Natural killer cell (primary cell): Measurements from ENCODE around the gene PPP1R10. TPM values are rescaled to one million over a fixed set of nuclear protein-coding genes. Genes with fewer than 3 reads are reported as not detected.
A peak's percentile ranks its signal among the peaks of the same experiment; 100 is the strongest.

Experiments
- ATAC-seq, 3 donors: fragments of 150-1000 bp in 2 of 3; fragments of 200-7000 bp in 1 of 3; cut with Tn5 transposase; 1 replicate in 1 of 3; 2 replicates in 2 of 3; pipeline ENCODE4 v1.10.0; 2021; ENCODE audit warnings: mild to moderate bottlenecking in 2 of 3, moderate library complexity in 2 of 3
- DNase-seq, 2 donors: peaks; one replicate each; pipeline versions ENCODE4 v3.0.0 to v3.0.0-alpha.2; 2013 to 2021; ENCODE audit warnings: mixed read lengths in 1 of 2
- H3K27ac ChIP-seq: one replicate; pipeline ENCODE4 v1.5.1; 2013; ENCODE audit warnings: mild to moderate bottlenecking, low read length
- H3K27me3 ChIP-seq: one replicate; pipeline ENCODE4 v1.6.1; 2013; ENCODE audit warnings: low read length; ENCODE audit not compliant: control insufficient read depth, insufficient read depth
- H3K36me3 ChIP-seq: one replicate; pipeline ENCODE4 v1.6.1; 2013; ENCODE audit warnings: low read length; ENCODE audit not compliant: control insufficient read depth, insufficient read depth
- H3K4me1 ChIP-seq: one replicate; pipeline ENCODE4 v1.6.1; 2013; ENCODE audit warnings: low read length; ENCODE audit not compliant: control insufficient read depth, insufficient read depth
- H3K4me3 ChIP-seq: one replicate; pipeline ENCODE4 v1.5.1; 2013; ENCODE audit warnings: low read length
- H3K9me3 ChIP-seq: one replicate; pipeline ENCODE4 v1.6.1; 2013; ENCODE audit warnings: low read length; ENCODE audit not compliant: control insufficient read depth, insufficient read depth
- H3K27ac Mint-ChIP-seq, 2 donors: one replicate each; pipeline ENCODE4 v1.8.0; 2022; ENCODE audit warnings: mild to moderate bottlenecking in 2 of 2, mixed read lengths in 2 of 2, moderate library complexity in 1 of 2
- H3K27me3 Mint-ChIP-seq, 2 donors: one replicate each; pipeline ENCODE4 v1.8.0; 2022; ENCODE audit warnings: low read depth in 2 of 2, mixed read lengths in 2 of 2
- H3K36me3 Mint-ChIP-seq: one replicate; pipeline ENCODE4 v1.8.0; 2022; ENCODE audit warnings: mixed read lengths
- H3K4me1 Mint-ChIP-seq, 2 donors: one replicate each; pipeline ENCODE4 v1.8.0; 2022; ENCODE audit warnings: mixed read lengths in 2 of 2
- H3K4me3 Mint-ChIP-seq: one replicate; pipeline ENCODE4 v1.8.0; 2022; ENCODE audit warnings: mild to moderate bottlenecking, moderate library complexity, mixed read lengths
- H3K9me3 Mint-ChIP-seq, 2 donors: one replicate each; pipeline ENCODE4 v1.8.0; 2022; ENCODE audit warnings: mixed read lengths in 2 of 2
- WGBS: methylation state at CpG from one replicate; pipeline ENCODE4 v1.1.7; 2013; ENCODE audit warnings: missing lambda C conversion rate; ENCODE audit not compliant: insufficient coverage; 5-methylcytosine and 5-hydroxymethylcytosine counted together
- intact Hi-C: fragments of 100-400 bp; cut with micrococcal nuclease; formaldehyde crosslinking; loops from one replicate; pipeline ENCODE4 v1.14.2; 2022
- total RNA-seq, 4 donors: library from RNA; stranded (reverse); fragments of 120-200 nt in 1 of 4; gene quantifications; one replicate each; pipeline versions ENCODE4 v1.2.3 to v1.2.4, GENCODE V29; 2013 to 2022
- TF ChIP-seq, protein P1 (sequence below): fragments of 200-600 bp; IDR thresholded peaks from one replicate; pipeline ENCODE4 v1.8.0; 2022; ENCODE audit warnings: antibody characterized with exemption

The PPP1R10 gene
- total RNA-seq, 3 donors from 2014 or later (not counting 1 experiment from before 2014, with no cell fraction given): 151 to 222 (median 174) TPM

DNA sequence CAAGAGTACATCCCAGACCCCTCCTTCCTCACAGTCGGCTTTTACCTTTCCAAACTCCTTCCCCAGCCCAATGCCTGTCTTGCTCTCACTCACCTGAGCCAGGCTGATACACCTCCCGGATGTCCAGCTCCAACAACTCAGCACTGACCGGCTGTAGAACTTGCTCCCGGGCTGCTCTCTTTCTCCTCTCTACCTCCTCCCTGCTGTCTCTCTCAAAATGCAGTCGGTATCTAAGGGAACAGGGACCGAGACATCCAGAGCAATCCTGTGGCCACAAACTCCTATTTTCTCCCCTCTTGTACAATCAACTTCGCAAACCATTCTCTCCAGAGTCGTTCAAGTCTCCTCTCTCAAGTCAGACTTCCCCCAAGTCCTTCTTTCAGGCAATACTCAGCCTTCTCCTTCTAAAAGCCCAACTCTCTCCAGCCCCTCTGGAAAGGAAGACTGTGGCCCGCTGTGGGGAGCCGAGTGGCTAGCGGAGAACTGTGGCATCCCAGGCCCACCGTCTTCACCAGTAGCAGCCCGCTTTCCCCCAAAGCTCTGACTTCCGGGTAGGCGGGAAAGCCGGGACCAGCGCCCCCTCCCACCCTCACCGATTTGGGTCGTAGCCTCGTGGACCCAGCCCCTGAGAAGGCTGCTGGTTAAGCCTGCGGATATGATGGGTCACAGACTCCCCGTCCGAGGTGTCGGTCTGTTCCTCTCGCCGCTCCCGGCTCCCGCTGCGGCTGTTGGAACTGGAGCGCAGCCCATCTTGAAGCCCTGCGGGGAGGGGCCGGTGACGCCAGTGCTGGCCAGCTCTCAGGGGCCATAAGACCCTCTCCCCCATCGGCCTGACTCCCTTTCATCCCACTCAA, 61.9 kb downstream of the PPP1R10 start:
- no peak for ATAC-seq
- H3K4me3 Mint-ChIP-seq: peak overlapping the region; percentile 98
- Histone ChIP-seq H3K36me3 (peaks cover 30% of the 10 kb centered on the region), H3K9me3 (no peaks in the 10 kb centered on the region), H3K4me3 (peak overlapping the region; percentile 64), H3K27ac (peak overlapping the region; percentile 97), H3K27me3 (no peaks in the 10 kb centered on the region), H3K4me1 (peaks cover 24% of the 10 kb centered on the region)
- no peaks in the 10 kb centered on the region for H3K27me3 Mint-ChIP-seq
- WGBS: 25% methylated on average over 34 of the region's 34 CpGs
- TF ChIP-seq, protein P1, sequence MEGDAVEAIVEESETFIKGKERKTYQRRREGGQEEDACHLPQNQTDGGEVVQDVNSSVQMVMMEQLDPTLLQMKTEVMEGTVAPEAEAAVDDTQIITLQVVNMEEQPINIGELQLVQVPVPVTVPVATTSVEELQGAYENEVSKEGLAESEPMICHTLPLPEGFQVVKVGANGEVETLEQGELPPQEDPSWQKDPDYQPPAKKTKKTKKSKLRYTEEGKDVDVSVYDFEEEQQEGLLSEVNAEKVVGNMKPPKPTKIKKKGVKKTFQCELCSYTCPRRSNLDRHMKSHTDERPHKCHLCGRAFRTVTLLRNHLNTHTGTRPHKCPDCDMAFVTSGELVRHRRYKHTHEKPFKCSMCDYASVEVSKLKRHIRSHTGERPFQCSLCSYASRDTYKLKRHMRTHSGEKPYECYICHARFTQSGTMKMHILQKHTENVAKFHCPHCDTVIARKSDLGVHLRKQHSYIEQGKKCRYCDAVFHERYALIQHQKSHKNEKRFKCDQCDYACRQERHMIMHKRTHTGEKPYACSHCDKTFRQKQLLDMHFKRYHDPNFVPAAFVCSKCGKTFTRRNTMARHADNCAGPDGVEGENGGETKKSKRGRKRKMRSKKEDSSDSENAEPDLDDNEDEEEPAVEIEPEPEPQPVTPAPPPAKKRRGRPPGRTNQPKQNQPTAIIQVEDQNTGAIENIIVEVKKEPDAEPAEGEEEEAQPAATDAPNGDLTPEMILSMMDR: no peak
- H3K36me3 Mint-ChIP-seq: peaks cover 19% of the 10 kb centered on the region
- H3K4me1 Mint-ChIP-seq: peaks cover 35 to 54% of the 10 kb centered on the region in 2 donors
- no peaks in the 10 kb centered on the region for H3K9me3 Mint-ChIP-seq
- H3K27ac Mint-ChIP-seq: peak overlapping the region; percentile 98 to 100
- DNase-seq: peak; percentile 38 to 54
- intact Hi-C loops: no loop called here

DNA sequence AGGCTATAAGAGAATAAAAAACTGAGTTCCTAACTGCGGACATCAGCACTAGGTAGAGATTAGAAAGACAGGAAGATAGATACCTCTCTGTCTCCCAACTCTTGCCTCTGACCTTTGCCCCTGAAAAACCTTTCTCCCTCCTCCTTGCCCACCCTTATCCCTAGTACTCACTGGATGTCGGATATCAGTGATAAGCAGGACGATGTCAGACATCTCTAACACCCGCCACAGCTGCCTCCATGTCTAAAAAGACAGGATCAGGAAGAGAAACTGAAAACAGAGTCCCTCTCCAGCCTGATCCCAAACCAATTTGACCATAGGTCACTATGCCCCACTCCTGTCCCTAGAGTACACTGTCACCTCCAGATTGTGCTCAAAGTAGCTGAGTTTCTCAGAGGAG, 62.6 kb downstream of the PPP1R10 start:
- DNase-seq (no peak), ATAC-seq (no peak)
- Mint-ChIP-seq H3K27me3 (no peaks in the 10 kb centered on the region), H3K27ac (peak overlapping the region; percentile 98 to 100), H3K9me3 (no peaks in the 10 kb centered on the region), H3K4me3 (peak overlapping the region; percentile 98), H3K36me3 (peaks cover 19% of the 10 kb centered on the region), H3K4me1 (peaks cover 29 to 51% of the 10 kb centered on the region in 2 donors)
- Histone ChIP-seq H3K27ac (no peak overlapping the region), H3K4me3 (no peak overlapping the region), H3K9me3 (no peaks in the 10 kb centered on the region), H3K4me1 (peaks cover 24% of the 10 kb centered on the region), H3K36me3 (peaks cover 31% of the 10 kb centered on the region), H3K27me3 (no peaks in the 10 kb centered on the region)
- WGBS: 93% methylated on average over 4 of the region's 4 CpGs
- intact Hi-C loops: no loop called here
- TF ChIP-seq, protein P1: no peak

Other genes starting within 250 kb of the PPP1R10 start
- 1,000 to 10,000 TPM; 1,807 to 2,048 (median 1,904) TPM for gene HLA-E, start 127.7 kb downstream of the PPP1R10 start, total RNA-seq
- 100 to 1,000 TPM; 137 to 208 (median 187) TPM for gene GNL1, start 60.8 kb downstream of the PPP1R10 start, total RNA-seq
- 10 to 100 TPM in 2 of 3 donors, 1 to 10 TPM in 1; 9.5 to 14.8 (median 13.9) TPM for gene PRR3, start 59.9 kb downstream of the PPP1R10 start, total RNA-seq
- 100 to 1,000 TPM in 2 of 3 donors, 10 to 100 TPM in 1; 91.4 to 138 (median 138) TPM for gene ABCF1, start 45.8 kb downstream of the PPP1R10 start, total RNA-seq
- 10 to 100 TPM; 14.2 to 19.9 (median 16.6) TPM for gene MRPS18B, start 597 bp upstream of the PPP1R10 start, total RNA-seq
- gene ATAT1, start 9.6 kb upstream of the PPP1R10 start, total RNA-seq: 10 to 100 TPM in 1 of 3 donors, 1 to 10 TPM in 2; 8.1 to 10.8 (median 8.9) TPM
- 10 to 100 TPM; 39.4 to 51.4 (median 50.9) TPM for gene C6orf136, start 29.9 kb upstream of the PPP1R10 start, total RNA-seq
- 10 to 100 TPM; 27.3 to 35.7 (median 27.7) TPM for gene DHX16, start 55.8 kb upstream of the PPP1R10 start, total RNA-seq
- gene PPP1R18, start 69.4 kb upstream of the PPP1R10 start, total RNA-seq: 100 to 1,000 TPM; 183 to 260 (median 219) TPM
- 1 to 10 TPM; 7.4 to 8.9 (median 8.7) TPM for gene NRM, start 73.7 kb upstream of the PPP1R10 start, total RNA-seq
- gene MDC1, start 100.0 kb upstream of the PPP1R10 start, total RNA-seq: 10 to 100 TPM; 61.2 to 77.0 (median 64.5) TPM
- gene TUBB, start 103.1 kb upstream of the PPP1R10 start, total RNA-seq: 100 to 1,000 TPM; 121 to 168 (median 127) TPM
- 100 to 1,000 TPM in 1 of 3 donors, 10 to 100 TPM in 2; 73.1 to 113 (median 94.2) TPM for gene FLOT1, start 125.4 kb upstream of the PPP1R10 start, total RNA-seq
- gene IER3, start 127.3 kb upstream of the PPP1R10 start, total RNA-seq: 100 to 1,000 TPM in 1 of 3 donors, 10 to 100 TPM in 2; 39.7 to 105 (median 66.5) TPM